WTC11 (cell line): ENCODE results near the gene PHLDB3. TPM values are rescaled to one million over a fixed set of nuclear protein-coding genes. Genes with fewer than 3 reads are reported as not detected.

Experiments
- ATAC-seq: fragments of 200-7000 bp; cut with Tn5 transposase; 2 replicates; pipeline ENCODE4 v1.10.0; 2021; ENCODE audit warnings: mild to moderate bottlenecking, moderate library complexity
- CTCF ChIA-PET: fragments of 300-600 bp; sonication (Branson Sonifier 250); formaldehyde crosslinking; loops from one replicate; lab custom pipeline; 2021; ENCODE audit warnings: antibody characterized with exemption; lab: Charles Lee
- POLR2A ChIA-PET: fragments of 350-600 bp; sonication (Branson Sonifier 250); formaldehyde crosslinking; loops from one replicate; lab custom pipeline; 2021; ENCODE audit warnings: antibody characterized with exemption; lab: Charles Lee
- DNase-seq: peaks from one replicate; pipeline ENCODE4 v3.0.0; 2021; ENCODE audit warnings: low spot score
- H3K27ac Mint-ChIP-seq: 2 replicates; pipeline ENCODE4 v1.8.0; 2021; ENCODE audit warnings: mixed read lengths
- H3K27me3 Mint-ChIP-seq: 2 replicates; pipeline ENCODE4 v1.8.0; 2021; ENCODE audit warnings: low read depth, mild to moderate bottlenecking, moderate library complexity, mixed read lengths
- H3K36me3 Mint-ChIP-seq: 2 replicates; pipeline ENCODE4 v1.8.0; 2021; ENCODE audit warnings: mixed read lengths
- H3K4me1 Mint-ChIP-seq: 2 replicates; pipeline ENCODE4 v1.8.0; 2022; ENCODE audit warnings: mixed read lengths
- H3K4me3 Mint-ChIP-seq: 2 replicates; pipeline ENCODE4 v1.8.0; 2021; ENCODE audit warnings: mild to moderate bottlenecking, moderate library complexity, mixed read lengths
- H3K9me3 Mint-ChIP-seq: 2 replicates; pipeline ENCODE4 v1.8.0; 2021; ENCODE audit warnings: mixed read lengths
- ATF1 ChIP-seq: sonication (generic); formaldehyde crosslinking; IDR thresholded peaks from 2 replicates; pipeline ENCODE4 v1.8.1; 2023; ENCODE audit warnings: mild to moderate bottlenecking, moderate library complexity, missing genetic modification reagents
- CREM ChIP-seq: sonication (generic); formaldehyde crosslinking; IDR thresholded peaks from 2 replicates; pipeline ENCODE4 v1.8.1; 2022; ENCODE audit warnings: mild to moderate bottlenecking, missing genetic modification reagents, moderate library complexity
- EMX1 ChIP-seq: fragments of 250-450 bp; sonication (Bioruptor Pico); IDR thresholded peaks from 2 replicates; pipeline ENCODE4 v1.8.0; 2021; ENCODE audit warnings: mild to moderate bottlenecking
- FOXJ3 ChIP-seq: sonication (generic); formaldehyde crosslinking; IDR thresholded peaks from 2 replicates; pipeline ENCODE4 v1.9.0; 2021; ENCODE audit warnings: missing genetic modification reagents, mild to moderate bottlenecking, borderline replicate concordance
- SMAD3 ChIP-seq: sonication (generic); formaldehyde crosslinking; IDR thresholded peaks from 2 replicates; pipeline ENCODE4 v1.8.0; 2022; ENCODE audit warnings: missing genetic modification reagents, mild to moderate bottlenecking, borderline replicate concordance
- SP1 ChIP-seq: sonication (generic); formaldehyde crosslinking; conservative IDR thresholded peaks from 2 replicates; pipeline ENCODE4 v1.8.1; 2022; ENCODE audit warnings: missing genetic modification reagents
- ZBTB21 ChIP-seq: sonication (generic); formaldehyde crosslinking; IDR thresholded peaks from 2 replicates; pipeline ENCODE4 v1.8.1; 2023; ENCODE audit warnings: mild to moderate bottlenecking, missing genetic modification reagents, borderline replicate concordance
- ZNF263 ChIP-seq: sonication (generic); formaldehyde crosslinking; IDR thresholded peaks from 2 replicates; pipeline ENCODE4 v1.8.1; 2022; ENCODE audit warnings: low read depth, mild to moderate bottlenecking, moderate library complexity, missing genetic modification reagents
- ZNF317 ChIP-seq: sonication (generic); formaldehyde crosslinking; IDR thresholded peaks from 2 replicates; pipeline ENCODE4 v1.8.1; 2023; ENCODE audit warnings: low read depth, mild to moderate bottlenecking, moderate library complexity, missing genetic modification reagents, borderline replicate concordance
- ZNF416 ChIP-seq: fragments of 250-450 bp; sonication (Bioruptor Pico); IDR thresholded peaks from 2 replicates; pipeline ENCODE4 v1.9.0; 2021; ENCODE audit warnings: mild to moderate bottlenecking, inconsistent platforms
- ZNF423 ChIP-seq: fragments of 250-450 bp; sonication (Bioruptor Pico); IDR thresholded peaks from 2 replicates; pipeline ENCODE4 v2.1.2; 2022; ENCODE audit warnings: mild to moderate bottlenecking, moderate library complexity
- total RNA-seq: library from RNA; stranded (reverse); gene quantifications from 3 replicates; pipeline ENCODE4 v1.2.3, GENCODE V29; 2021
- TF ChIP-seq, protein P1 (sequence below): sonication (generic); formaldehyde crosslinking; conservative IDR thresholded peaks from 2 replicates; pipeline ENCODE4 v1.8.1; 2023; ENCODE audit warnings: mild to moderate bottlenecking, low read depth, missing genetic modification reagents, moderate library complexity
- TF ChIP-seq, protein P2 (sequence below): sonication (generic); formaldehyde crosslinking; IDR thresholded peaks from 2 replicates; pipeline ENCODE4 v1.8.1; 2023; ENCODE audit warnings: mild to moderate bottlenecking, missing genetic modification reagents, moderate library complexity
- TF ChIP-seq, protein P3 (sequence below): sonication (generic); formaldehyde crosslinking; IDR thresholded peaks from 2 replicates; pipeline ENCODE4 v1.8.0; 2023; ENCODE audit warnings: missing genetic modification reagents, mild to moderate bottlenecking, borderline replicate concordance
- TF ChIP-seq, protein P4 (sequence below): sonication (generic); formaldehyde crosslinking; IDR thresholded peaks from 2 replicates; pipeline ENCODE4 v1.8.1; 2022; ENCODE audit warnings: mild to moderate bottlenecking, moderate library complexity, missing genetic modification reagents

The PHLDB3 gene
- total RNA-seq, 1 experiment from 2014 or later = 14.6 TPM

DNA sequence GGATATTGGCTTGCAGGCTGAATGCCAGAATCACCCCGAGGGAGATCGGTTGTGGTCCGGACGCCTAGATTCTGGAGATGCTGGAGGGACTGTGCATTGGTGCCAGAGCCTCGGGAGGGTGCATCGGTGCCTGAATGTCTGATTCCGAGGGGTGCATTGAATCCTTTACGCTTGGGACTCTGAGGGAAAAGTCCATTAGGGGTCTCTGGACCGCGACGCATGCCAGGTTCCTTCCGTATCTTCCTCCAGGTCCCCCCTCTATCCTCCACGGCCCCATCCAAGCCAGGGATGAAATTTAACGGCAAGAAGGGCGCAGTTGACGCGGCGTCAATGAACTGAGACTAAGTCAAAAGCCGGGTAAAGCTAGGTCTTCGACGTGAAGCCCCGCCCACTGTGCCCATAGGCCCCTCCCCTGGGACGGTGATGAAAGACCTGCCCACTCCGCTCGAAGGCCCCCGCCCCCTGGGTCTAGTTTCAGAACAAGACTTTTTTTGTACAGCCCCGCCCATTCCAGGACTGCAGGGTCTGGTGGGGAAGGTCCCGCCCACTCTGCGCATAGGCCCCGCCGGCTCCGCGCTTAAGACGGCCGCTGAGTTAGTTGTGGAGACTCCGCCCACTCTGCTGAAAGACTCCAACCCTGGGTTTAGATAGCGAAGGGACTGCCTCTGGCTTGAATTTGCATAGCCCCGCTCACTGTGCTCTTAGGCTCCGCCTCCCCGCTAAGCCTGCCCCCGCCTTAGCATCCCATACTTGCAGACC, 29.2 kb upstream of the PHLDB3 start:
- peaks cover 18% of the 10 kb centered on the region for H3K4me1 Mint-ChIP-seq
- ChIA-PET POLR2A (interaction anchor here (0.8 to 1.7 kb wide), 6 partner anchors 14 to 221 kb away, joined by 3 to 8 read pairs (median 5); partner anchors contain the start of genes PLAUR and SMG9), CTCF (interaction anchor here (0.8 to 4.5 kb wide), 20 partner anchors 14 to 233 kb away, joined by 3 to 140 read pairs (median 7); partner anchors contain the start of genes IRGQ, PHLDB3 and ZNF576)
- peaks cover 13% of the 10 kb centered on the region for H3K36me3 Mint-ChIP-seq
- TF ChIP-seq ATF1 (CRISPR knock-in tag) = no peak
- TF ChIP-seq ZNF317 (CRISPR knock-in tag) = no peak
- TF ChIP-seq ZNF423 = no peak
- no peak for TF ChIP-seq EMX1 (CRISPR knock-in tag)
- TF ChIP-seq ZNF416 (CRISPR knock-in tag) = no peak
- TF ChIP-seq, protein P1, sequence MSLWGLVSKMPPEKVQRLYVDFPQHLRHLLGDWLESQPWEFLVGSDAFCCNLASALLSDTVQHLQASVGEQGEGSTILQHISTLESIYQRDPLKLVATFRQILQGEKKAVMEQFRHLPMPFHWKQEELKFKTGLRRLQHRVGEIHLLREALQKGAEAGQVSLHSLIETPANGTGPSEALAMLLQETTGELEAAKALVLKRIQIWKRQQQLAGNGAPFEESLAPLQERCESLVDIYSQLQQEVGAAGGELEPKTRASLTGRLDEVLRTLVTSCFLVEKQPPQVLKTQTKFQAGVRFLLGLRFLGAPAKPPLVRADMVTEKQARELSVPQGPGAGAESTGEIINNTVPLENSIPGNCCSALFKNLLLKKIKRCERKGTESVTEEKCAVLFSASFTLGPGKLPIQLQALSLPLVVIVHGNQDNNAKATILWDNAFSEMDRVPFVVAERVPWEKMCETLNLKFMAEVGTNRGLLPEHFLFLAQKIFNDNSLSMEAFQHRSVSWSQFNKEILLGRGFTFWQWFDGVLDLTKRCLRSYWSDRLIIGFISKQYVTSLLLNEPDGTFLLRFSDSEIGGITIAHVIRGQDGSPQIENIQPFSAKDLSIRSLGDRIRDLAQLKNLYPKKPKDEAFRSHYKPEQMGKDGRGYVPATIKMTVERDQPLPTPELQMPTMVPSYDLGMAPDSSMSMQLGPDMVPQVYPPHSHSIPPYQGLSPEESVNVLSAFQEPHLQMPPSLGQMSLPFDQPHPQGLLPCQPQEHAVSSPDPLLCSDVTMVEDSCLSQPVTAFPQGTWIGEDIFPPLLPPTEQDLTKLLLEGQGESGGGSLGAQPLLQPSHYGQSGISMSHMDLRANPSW (CRISPR knock-in tag) = no peak
- no peak for TF ChIP-seq SMAD3 (CRISPR knock-in tag)
- no peak for TF ChIP-seq FOXJ3 (CRISPR knock-in tag)
- TF ChIP-seq ZBTB21 (CRISPR knock-in tag) = no peak
- TF ChIP-seq, protein P2, sequence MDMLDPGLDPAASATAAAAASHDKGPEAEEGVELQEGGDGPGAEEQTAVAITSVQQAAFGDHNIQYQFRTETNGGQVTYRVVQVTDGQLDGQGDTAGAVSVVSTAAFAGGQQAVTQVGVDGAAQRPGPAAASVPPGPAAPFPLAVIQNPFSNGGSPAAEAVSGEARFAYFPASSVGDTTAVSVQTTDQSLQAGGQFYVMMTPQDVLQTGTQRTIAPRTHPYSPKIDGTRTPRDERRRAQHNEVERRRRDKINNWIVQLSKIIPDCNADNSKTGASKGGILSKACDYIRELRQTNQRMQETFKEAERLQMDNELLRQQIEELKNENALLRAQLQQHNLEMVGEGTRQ (CRISPR knock-in tag) = no peak
- TF ChIP-seq, protein P3, sequence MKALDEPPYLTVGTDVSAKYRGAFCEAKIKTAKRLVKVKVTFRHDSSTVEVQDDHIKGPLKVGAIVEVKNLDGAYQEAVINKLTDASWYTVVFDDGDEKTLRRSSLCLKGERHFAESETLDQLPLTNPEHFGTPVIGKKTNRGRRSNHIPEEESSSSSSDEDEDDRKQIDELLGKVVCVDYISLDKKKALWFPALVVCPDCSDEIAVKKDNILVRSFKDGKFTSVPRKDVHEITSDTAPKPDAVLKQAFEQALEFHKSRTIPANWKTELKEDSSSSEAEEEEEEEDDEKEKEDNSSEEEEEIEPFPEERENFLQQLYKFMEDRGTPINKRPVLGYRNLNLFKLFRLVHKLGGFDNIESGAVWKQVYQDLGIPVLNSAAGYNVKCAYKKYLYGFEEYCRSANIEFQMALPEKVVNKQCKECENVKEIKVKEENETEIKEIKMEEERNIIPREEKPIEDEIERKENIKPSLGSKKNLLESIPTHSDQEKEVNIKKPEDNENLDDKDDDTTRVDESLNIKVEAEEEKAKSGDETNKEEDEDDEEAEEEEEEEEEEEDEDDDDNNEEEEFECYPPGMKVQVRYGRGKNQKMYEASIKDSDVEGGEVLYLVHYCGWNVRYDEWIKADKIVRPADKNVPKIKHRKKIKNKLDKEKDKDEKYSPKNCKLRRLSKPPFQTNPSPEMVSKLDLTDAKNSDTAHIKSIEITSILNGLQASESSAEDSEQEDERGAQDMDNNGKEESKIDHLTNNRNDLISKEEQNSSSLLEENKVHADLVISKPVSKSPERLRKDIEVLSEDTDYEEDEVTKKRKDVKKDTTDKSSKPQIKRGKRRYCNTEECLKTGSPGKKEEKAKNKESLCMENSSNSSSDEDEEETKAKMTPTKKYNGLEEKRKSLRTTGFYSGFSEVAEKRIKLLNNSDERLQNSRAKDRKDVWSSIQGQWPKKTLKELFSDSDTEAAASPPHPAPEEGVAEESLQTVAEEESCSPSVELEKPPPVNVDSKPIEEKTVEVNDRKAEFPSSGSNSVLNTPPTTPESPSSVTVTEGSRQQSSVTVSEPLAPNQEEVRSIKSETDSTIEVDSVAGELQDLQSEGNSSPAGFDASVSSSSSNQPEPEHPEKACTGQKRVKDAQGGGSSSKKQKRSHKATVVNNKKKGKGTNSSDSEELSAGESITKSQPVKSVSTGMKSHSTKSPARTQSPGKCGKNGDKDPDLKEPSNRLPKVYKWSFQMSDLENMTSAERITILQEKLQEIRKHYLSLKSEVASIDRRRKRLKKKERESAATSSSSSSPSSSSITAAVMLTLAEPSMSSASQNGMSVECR (CRISPR knock-in tag) = 0 out of 2 replicates have a peak, but pooled peaks have one; percentile 10
- no peak for TF ChIP-seq ZNF263 (CRISPR knock-in tag)
- peak; percentile 87 for TF ChIP-seq SP1 (CRISPR knock-in tag)
- 0 out of 2 replicates have a peak, but pooled peaks have one; percentile 12 for TF ChIP-seq CREM (CRISPR knock-in tag)
- TF ChIP-seq, protein P4, sequence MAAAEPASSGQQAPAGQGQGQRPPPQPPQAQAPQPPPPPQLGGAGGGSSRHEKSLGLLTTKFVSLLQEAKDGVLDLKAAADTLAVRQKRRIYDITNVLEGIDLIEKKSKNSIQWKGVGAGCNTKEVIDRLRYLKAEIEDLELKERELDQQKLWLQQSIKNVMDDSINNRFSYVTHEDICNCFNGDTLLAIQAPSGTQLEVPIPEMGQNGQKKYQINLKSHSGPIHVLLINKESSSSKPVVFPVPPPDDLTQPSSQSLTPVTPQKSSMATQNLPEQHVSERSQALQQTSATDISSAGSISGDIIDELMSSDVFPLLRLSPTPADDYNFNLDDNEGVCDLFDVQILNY (CRISPR knock-in tag) = no peak; the same call in 1 of the 2 replicates
- DNase-seq (peak; percentile 98), ATAC-seq (peak; percentile 82)
- H3K9me3 Mint-ChIP-seq = peaks cover 5% of the 10 kb centered on the region
- H3K4me3 Mint-ChIP-seq = peak overlapping the region; percentile 95
- H3K27me3 Mint-ChIP-seq = peaks cover 19% of the 10 kb centered on the region
- peak overlapping the region; percentile 100 for H3K27ac Mint-ChIP-seq
